HEK293 (cell line): ENCODE measurements around the gene NPW.
A peak's percentile ranks its signal among the peaks of the same experiment; 100 is the strongest.

Experiments used
- CTCF ChIA-PET: fragments of 350-600 bp; formaldehyde crosslinking; extraction: SDS; loops from one replicate; lab custom pipeline; 2021; ENCODE audit warnings: antibody characterized with exemption; lab: Yijun Ruan, JAX
- POLR2A ChIA-PET: fragments of 300-600 bp; formaldehyde crosslinking; extraction: SDS; loops from one replicate; lab custom pipeline; 2020; ENCODE audit warnings: antibody characterized with exemption, inconsistent platforms; lab: Yijun Ruan, JAX
- H3K27ac ChIP-seq: fragments of 200-500 bp; sonication (Bioruptor generic); 2 replicates; pipeline ENCODE4 v1.5.1; 2014; ENCODE audit warnings: low read depth, low read length, control low read depth, inconsistent platforms; ENCODE audit errors: extremely low read depth
- H3K36me3 ChIP-seq, 2 experiments: fragments of 200-500 bp in 1 of 2; sonication (Bioruptor generic) in 1 of 2; 1 replicate in 1 of 2; 2 replicates in 1 of 2; pipeline ENCODE4 v1.5.1; 2014 to 2017; ENCODE audit warnings: inconsistent platforms in 2 of 2, low read length in 2 of 2; ENCODE audit not compliant: control insufficient read depth in 2 of 2, insufficient read depth in 1 of 2
- H3K4me1 ChIP-seq: fragments of 200-500 bp; sonication (Bioruptor generic); 2 replicates; pipeline ENCODE4 v1.5.1; 2014; ENCODE audit warnings: mild to moderate bottlenecking, low read length, inconsistent platforms; ENCODE audit not compliant: control insufficient read depth, insufficient read depth
- H3K4me3 ChIP-seq: 2 replicates; pipeline ENCODE4 v1.5.1; 2011; ENCODE audit warnings: low read depth, mild to moderate bottlenecking, control low read depth, low read length, moderate library complexity
- H3K9me3 ChIP-seq: fragments of 200-500 bp; sonication (Bioruptor generic); 2 replicates; pipeline ENCODE4 v1.5.1; 2014; ENCODE audit warnings: low read depth, low read length, inconsistent platforms; ENCODE audit not compliant: control insufficient read depth, insufficient read depth
- BCL11B ChIP-seq: fragments of 450-650 bp; formaldehyde crosslinking; IDR thresholded peaks from 2 replicates; pipeline ENCODE4 v1.5.1; 2016; ENCODE audit warnings: low read depth, missing biosample characterization, missing genetic modification characterization
- GLIS1 ChIP-seq: fragments of 450-650 bp; formaldehyde crosslinking; IDR thresholded peaks from 2 replicates; pipeline ENCODE4 v1.5.1; 2016; ENCODE audit warnings: missing biosample characterization, missing genetic modification characterization
- KLF10 ChIP-seq: fragments of 450-650 bp; IDR thresholded peaks from 2 replicates; pipeline ENCODE4 v1.5.1; 2018; ENCODE audit warnings: missing biosample characterization, mild to moderate bottlenecking, missing genetic modification characterization
- RBAK ChIP-seq: fragments of 450-650 bp; formaldehyde crosslinking; IDR thresholded peaks from 2 replicates; pipeline ENCODE4 v1.5.1; 2016; ENCODE audit warnings: missing biosample characterization, missing genetic modification characterization
- SCRT1 ChIP-seq: fragments of 450-650 bp; formaldehyde crosslinking; IDR thresholded peaks from 2 replicates; pipeline ENCODE4 v1.5.1; 2016; ENCODE audit warnings: missing biosample characterization, missing genetic modification characterization, borderline replicate concordance
- SP3 ChIP-seq: fragments of 450-650 bp; formaldehyde crosslinking; IDR thresholded peaks from 2 replicates; pipeline ENCODE4 v1.5.1; 2016; ENCODE audit warnings: missing biosample characterization, missing genetic modification characterization
- SP7 ChIP-seq: fragments of 450-650 bp; formaldehyde crosslinking; IDR thresholded peaks from 2 replicates; pipeline ENCODE4 v1.5.1; 2016; ENCODE audit warnings: missing biosample characterization, missing genetic modification characterization
- ZFHX2 ChIP-seq: fragments of 450-650 bp; formaldehyde crosslinking; conservative IDR thresholded peaks from 2 replicates; pipeline ENCODE4 v1.5.1; 2016; ENCODE audit warnings: missing biosample characterization, missing genetic modification characterization
- ZNF140 ChIP-seq: fragments of 450-650 bp; formaldehyde crosslinking; IDR thresholded peaks from 2 replicates; pipeline ENCODE4 v1.5.1; 2016; ENCODE audit warnings: missing biosample characterization, missing genetic modification characterization
- ZNF184 ChIP-seq: fragments of 450-650 bp; IDR thresholded peaks from 2 replicates; pipeline ENCODE4 v1.5.1; 2018; ENCODE audit warnings: missing biosample characterization, mild to moderate bottlenecking, missing genetic modification characterization
- ZNF2 ChIP-seq: fragments of 450-650 bp; formaldehyde crosslinking; IDR thresholded peaks from 2 replicates; pipeline ENCODE4 v1.5.1; 2016; ENCODE audit warnings: missing biosample characterization, missing genetic modification characterization
- ZNF214 ChIP-seq: fragments of 450-650 bp; formaldehyde crosslinking; IDR thresholded peaks from 2 replicates; pipeline ENCODE4 v1.5.1; 2017; ENCODE audit warnings: missing biosample characterization, mild to moderate bottlenecking, missing genetic modification characterization, borderline replicate concordance
- ZNF23 ChIP-seq: fragments of 450-650 bp; formaldehyde crosslinking; IDR thresholded peaks from 2 replicates; pipeline ENCODE4 v1.5.1; 2016; ENCODE audit warnings: missing biosample characterization, missing genetic modification characterization, borderline replicate concordance
- ZNF341 ChIP-seq: fragments of 450-650 bp; formaldehyde crosslinking; IDR thresholded peaks from 2 replicates; pipeline ENCODE4; 2016; ENCODE audit warnings: low read depth, missing biosample characterization, missing genetic modification characterization
- ZNF350 ChIP-seq: fragments of 450-650 bp; formaldehyde crosslinking; IDR thresholded peaks from 2 replicates; pipeline ENCODE4 v1.5.0; 2017; ENCODE audit warnings: missing biosample characterization, mild to moderate bottlenecking, missing genetic modification characterization
- ZNF394 ChIP-seq: fragments of 450-650 bp; formaldehyde crosslinking; IDR thresholded peaks from 2 replicates; pipeline ENCODE4 v1.5.1; 2016; ENCODE audit warnings: missing biosample characterization, missing genetic modification characterization, mild to moderate bottlenecking, moderate library complexity, borderline replicate concordance
- ZNF423 ChIP-seq: fragments of 450-650 bp; formaldehyde crosslinking; IDR thresholded peaks from 2 replicates; pipeline ENCODE4 v1.5.1; 2016; ENCODE audit warnings: missing biosample characterization, missing genetic modification characterization
- ZNF501 ChIP-seq: fragments of 450-650 bp; formaldehyde crosslinking; IDR thresholded peaks from 2 replicates; pipeline ENCODE4 v1.5.1; 2016; ENCODE audit warnings: missing biosample characterization, missing genetic modification characterization
- ZNF596 ChIP-seq: fragments of 450-650 bp; IDR thresholded peaks from 2 replicates; pipeline ENCODE4 v1.5.0; 2018; ENCODE audit warnings: missing biosample characterization, mild to moderate bottlenecking, missing genetic modification characterization, moderate library complexity
- ZNF624 ChIP-seq: fragments of 450-650 bp; formaldehyde crosslinking; IDR thresholded peaks from 2 replicates; pipeline ENCODE4 v1.5.1; 2017; ENCODE audit warnings: missing biosample characterization, missing genetic modification characterization
- ZNF664 ChIP-seq: fragments of 450-650 bp; formaldehyde crosslinking; IDR thresholded peaks from 2 replicates; pipeline ENCODE4 v1.5.1; 2016; ENCODE audit warnings: missing biosample characterization, missing genetic modification characterization
- ZNF747 ChIP-seq: fragments of 450-650 bp; formaldehyde crosslinking; IDR thresholded peaks from 2 replicates; pipeline ENCODE4 v1.5.1; 2016; ENCODE audit warnings: missing biosample characterization, missing genetic modification characterization
- ZNF76 ChIP-seq: fragments of 450-650 bp; formaldehyde crosslinking; IDR thresholded peaks from 2 replicates; pipeline ENCODE4; 2016; ENCODE audit warnings: low read depth, missing biosample characterization, missing genetic modification characterization, borderline replicate concordance
- ZNF776 ChIP-seq: fragments of 450-650 bp; formaldehyde crosslinking; IDR thresholded peaks from 2 replicates; pipeline ENCODE4 v1.5.0; 2017; ENCODE audit warnings: missing biosample characterization, missing genetic modification characterization, borderline replicate concordance
- ZNF830 ChIP-seq: fragments of 450-650 bp; IDR thresholded peaks from 2 replicates; pipeline ENCODE4 v1.5.0; 2018; ENCODE audit warnings: missing biosample characterization, missing genetic modification characterization, low read depth, mild to moderate bottlenecking, moderate library complexity
- ZSCAN30 ChIP-seq: fragments of 450-650 bp; IDR thresholded peaks from 2 replicates; pipeline ENCODE4 v1.5.1; 2018; ENCODE audit warnings: missing biosample characterization, mild to moderate bottlenecking, missing genetic modification characterization, moderate library complexity
- TF ChIP-seq, protein P1 (sequence below): fragments of 450-650 bp; formaldehyde crosslinking; IDR thresholded peaks from 2 replicates; pipeline ENCODE4 v1.5.1; 2016; ENCODE audit warnings: missing biosample characterization, missing genetic modification characterization
- TF ChIP-seq, protein P2 (sequence below): fragments of 450-650 bp; formaldehyde crosslinking; optimal IDR thresholded peaks from 2 replicates; pipeline ENCODE3; 2016; ENCODE audit warnings: missing biosample characterization, mild to moderate bottlenecking, missing genetic modification characterization
- TF ChIP-seq, protein P3 (sequence below): sonication (generic); formaldehyde crosslinking; IDR thresholded peaks from 2 replicates; pipeline ENCODE4 v1.8.1; 2022; ENCODE audit warnings: mild to moderate bottlenecking, moderate library complexity, missing genetic modification reagents
- TF ChIP-seq, protein P4 (sequence below): fragments of 450-650 bp; formaldehyde crosslinking; IDR thresholded peaks from 2 replicates; pipeline ENCODE4 v1.5.1; 2016; ENCODE audit warnings: missing biosample characterization, missing genetic modification characterization

Gene NPW

DNA sequence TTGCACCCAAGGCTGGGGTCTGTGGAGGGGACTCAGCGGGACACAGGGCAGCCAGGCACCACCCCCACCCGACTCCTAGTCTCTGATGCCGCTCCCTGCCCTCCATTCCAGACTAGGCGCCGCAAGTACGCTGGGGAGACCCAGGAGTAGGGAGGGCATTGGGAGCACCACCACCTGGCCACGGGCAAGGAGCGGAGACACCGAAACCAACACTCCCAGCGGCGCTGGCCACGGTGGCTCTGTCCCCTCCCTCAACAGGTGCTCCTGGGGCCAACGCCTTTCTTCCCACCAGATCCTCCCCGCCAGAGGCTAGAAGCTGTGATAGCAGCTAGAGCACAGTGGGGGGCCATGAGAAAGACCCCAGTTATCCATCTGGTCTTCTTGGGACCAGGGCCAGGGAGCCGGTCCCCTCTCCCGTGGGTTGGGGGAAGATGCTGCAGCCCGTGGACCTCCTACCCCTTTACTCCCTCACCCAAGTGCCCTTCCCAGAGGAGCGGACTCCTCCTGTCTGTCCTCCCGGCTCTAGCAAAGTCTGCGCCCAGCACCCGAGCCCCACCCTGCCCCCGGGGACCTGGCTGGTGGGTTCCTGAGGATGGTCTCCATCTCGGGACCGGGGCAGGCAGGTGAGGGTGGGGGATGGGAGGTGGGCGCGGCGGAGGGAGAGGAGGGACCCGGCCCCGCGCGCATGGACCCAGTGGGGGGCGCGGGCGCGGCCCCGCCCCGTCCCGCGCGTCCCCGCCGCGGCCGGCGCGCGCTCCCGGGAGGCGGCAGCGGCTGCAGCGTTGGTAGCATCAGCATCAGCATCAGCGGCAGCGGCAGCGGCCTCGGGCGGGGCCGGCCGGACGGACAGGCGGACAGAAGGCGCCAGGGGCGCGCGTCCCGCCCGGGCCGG, 30.1 kb upstream of the NPW start, which contains the start of gene SYNGR3:
SYNGR3 (plus strand) TSS at position 762 of the 892 bp plus-strand sequence. CDS start 133 bp downstream, outside the sequence.
- ChIA-PET CTCF (interaction anchor here (0.6 to 0.7 kb wide), 2 partner anchors 15 to 209 kb away, joined by 3 read pairs; no protein-coding TSS in a partner anchor), POLR2A (interaction anchor here (1.5 to 6.3 kb wide), 4 partner anchors 18 to 166 kb away, joined by 6 to 46 read pairs (median 10); partner anchors contain the start of genes RPS2, TBL3 and TRAF7)
- Histone ChIP-seq H3K4me3 (peak within 1 kb of the TSS; percentile 45), H3K36me3 (peaks cover 0 to 22% of the 10 kb centered on the region in 2 experiments; a peak in 1 of 3 replicates), H3K27ac (no peak within 1 kb of the TSS; the same call in 1 of the 2 replicates), H3K4me1 (peaks cover 6% of the 10 kb centered on the region), H3K9me3 (no peaks in the 10 kb centered on the region)
- TF ChIP-seq, protein P1, sequence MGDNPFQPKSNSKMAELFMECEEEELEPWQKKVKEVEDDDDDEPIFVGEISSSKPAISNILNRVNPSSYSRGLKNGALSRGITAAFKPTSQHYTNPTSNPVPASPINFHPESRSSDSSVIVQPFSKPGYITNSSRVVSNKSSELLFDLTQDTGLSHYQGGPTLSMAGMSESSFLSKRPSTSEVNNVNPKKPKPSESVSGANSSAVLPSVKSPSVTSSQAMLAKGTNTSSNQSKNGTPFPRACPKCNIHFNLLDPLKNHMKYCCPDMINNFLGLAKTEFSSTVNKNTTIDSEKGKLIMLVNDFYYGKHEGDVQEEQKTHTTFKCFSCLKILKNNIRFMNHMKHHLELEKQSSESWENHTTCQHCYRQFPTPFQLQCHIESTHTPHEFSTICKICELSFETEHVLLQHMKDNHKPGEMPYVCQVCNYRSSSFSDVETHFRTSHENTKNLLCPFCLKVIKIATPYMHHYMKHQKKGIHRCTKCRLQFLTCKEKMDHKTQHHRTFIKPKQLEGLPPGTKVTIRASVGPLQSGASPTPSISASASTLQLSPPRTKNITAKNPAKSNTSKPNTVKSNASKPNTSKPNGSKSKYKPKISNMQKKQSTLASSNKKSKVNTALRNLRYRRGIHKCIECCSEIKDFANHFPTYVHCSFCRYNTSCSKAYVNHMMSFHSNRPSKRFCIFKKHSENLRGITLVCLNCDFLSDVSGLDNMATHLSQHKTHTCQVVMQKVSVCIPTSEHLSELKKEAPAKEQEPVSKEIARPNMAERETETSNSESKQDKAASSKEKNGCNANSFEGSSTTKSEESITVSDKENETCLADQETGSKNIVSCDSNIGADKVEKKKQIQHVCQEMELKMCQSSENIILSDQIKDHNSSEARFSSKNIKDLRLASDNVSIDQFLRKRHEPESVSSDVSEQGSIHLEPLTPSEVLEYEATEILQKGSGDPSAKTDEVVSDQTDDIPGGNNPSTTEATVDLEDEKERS, result no peak
- TF ChIP-seq ZNF423 (tag by site-specific recombination) (no peak), SCRT1 (tag by site-specific recombination) (peak; percentile 93), SP7 (0 out of 2 replicates have a peak, but pooled peaks have one; percentile 29), ZNF2 (tag by site-specific recombination) (no peak), ZSCAN30 (tag by site-specific recombination) (no peak), ZNF140 (no peak), ZFHX2 (tag by site-specific recombination) (peak; percentile 31), ZNF394 (peak; percentile 15; the same call in 1 of the 2 replicates), ZNF830 (tag by site-specific recombination) (no peak), BCL11B (tag by site-specific recombination) (peak; percentile 33; the same call in 1 of the 2 replicates), ZNF341 (tag by site-specific recombination) (no peak), ZNF350 (tag by site-specific recombination) (no peak), ZNF664 (no peak), ZNF501 (tag by site-specific recombination) (no peak), ZNF214 (tag by site-specific recombination) (no peak), ZNF596 (tag by site-specific recombination) (no peak), SP3 (tag by site-specific recombination) (peak; percentile 35; the same call in 1 of the 2 replicates), KLF10 (tag by site-specific recombination) (0 out of 2 replicates have a peak, but pooled peaks have one; percentile 16), ZNF76 (tag by site-specific recombination) (no peak), ZNF624 (no peak), ZNF776 (tag by site-specific recombination) (no peak), RBAK (tag by site-specific recombination) (no peak), GLIS1 (peak; percentile 33; the same call in 1 of the 2 replicates), ZNF184 (no peak), ZNF747 (tag by site-specific recombination) (no peak), ZNF23 (tag by site-specific recombination) (no peak)
- TF ChIP-seq, protein P2, sequence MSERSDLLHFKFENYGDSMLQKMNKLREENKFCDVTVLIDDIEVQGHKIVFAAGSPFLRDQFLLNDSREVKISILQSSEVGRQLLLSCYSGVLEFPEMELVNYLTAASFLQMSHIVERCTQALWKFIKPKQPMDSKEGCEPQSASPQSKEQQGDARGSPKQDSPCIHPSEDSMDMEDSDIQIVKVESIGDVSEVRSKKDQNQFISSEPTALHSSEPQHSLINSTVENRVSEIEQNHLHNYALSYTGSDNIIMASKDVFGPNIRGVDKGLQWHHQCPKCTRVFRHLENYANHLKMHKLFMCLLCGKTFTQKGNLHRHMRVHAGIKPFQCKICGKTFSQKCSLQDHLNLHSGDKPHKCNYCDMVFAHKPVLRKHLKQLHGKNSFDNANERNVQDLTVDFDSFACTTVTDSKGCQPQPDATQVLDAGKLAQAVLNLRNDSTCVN (tag by site-specific recombination), result peak; percentile 47
- TF ChIP-seq, protein P3, sequence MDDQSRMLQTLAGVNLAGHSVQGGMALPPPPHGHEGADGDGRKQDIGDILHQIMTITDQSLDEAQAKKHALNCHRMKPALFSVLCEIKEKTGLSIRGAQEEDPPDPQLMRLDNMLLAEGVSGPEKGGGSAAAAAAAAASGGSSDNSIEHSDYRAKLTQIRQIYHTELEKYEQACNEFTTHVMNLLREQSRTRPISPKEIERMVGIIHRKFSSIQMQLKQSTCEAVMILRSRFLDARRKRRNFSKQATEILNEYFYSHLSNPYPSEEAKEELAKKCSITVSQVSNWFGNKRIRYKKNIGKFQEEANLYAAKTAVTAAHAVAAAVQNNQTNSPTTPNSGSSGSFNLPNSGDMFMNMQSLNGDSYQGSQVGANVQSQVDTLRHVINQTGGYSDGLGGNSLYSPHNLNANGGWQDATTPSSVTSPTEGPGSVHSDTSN (CRISPR knock-in tag), result no peak
- TF ChIP-seq, protein P4, sequence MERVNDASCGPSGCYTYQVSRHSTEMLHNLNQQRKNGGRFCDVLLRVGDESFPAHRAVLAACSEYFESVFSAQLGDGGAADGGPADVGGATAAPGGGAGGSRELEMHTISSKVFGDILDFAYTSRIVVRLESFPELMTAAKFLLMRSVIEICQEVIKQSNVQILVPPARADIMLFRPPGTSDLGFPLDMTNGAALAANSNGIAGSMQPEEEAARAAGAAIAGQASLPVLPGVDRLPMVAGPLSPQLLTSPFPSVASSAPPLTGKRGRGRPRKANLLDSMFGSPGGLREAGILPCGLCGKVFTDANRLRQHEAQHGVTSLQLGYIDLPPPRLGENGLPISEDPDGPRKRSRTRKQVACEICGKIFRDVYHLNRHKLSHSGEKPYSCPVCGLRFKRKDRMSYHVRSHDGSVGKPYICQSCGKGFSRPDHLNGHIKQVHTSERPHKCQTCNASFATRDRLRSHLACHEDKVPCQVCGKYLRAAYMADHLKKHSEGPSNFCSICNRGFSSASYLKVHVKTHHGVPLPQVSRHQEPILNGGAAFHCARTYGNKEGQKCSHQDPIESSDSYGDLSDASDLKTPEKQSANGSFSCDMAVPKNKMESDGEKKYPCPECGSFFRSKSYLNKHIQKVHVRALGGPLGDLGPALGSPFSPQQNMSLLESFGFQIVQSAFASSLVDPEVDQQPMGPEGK, result peak; percentile 61; the same call in 1 of the 2 replicates
